SHP77 treated with DMSO at 0.1 percent for 48 hours (cell line): ENCODE data around the gene SV2B.
A peak's percentile ranks its signal among the peaks of the same experiment; 100 is the strongest.

Experiments used
- DNase-seq: peaks from one replicate; lab custom pipeline; 2025; lab: John Stamatoyannopoulos, UW

The SV2B gene

DNA sequence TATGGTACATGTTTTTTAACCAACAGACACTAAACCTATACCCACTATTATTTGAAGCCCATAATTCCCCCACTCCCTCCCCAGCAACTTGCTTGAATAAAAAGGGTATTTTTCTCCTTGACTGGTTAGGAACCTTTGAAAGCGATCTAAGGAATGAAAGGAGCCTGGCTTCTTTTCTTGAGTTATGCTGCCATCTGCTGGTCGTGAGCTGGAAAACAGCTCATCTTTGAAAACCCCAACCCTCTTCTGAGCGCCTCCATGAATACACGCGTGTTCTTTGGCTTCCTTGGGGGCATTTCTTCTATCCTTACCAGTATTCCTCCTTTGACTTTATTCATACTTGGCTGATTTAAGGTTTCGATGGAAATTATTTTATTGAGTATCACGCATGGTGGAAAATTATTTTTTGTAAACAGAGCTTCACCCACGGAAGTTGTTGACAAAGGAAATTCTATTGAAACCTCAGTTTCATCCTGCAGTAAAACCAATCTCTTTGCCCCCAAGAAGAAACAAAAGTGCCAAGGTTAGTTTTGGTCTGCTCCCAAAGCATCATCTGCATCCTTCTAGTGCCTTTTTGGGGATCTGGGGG lies 171.6 kb downstream of the SV2B start:
- peak; percentile 4 for DNase-seq

DNA sequence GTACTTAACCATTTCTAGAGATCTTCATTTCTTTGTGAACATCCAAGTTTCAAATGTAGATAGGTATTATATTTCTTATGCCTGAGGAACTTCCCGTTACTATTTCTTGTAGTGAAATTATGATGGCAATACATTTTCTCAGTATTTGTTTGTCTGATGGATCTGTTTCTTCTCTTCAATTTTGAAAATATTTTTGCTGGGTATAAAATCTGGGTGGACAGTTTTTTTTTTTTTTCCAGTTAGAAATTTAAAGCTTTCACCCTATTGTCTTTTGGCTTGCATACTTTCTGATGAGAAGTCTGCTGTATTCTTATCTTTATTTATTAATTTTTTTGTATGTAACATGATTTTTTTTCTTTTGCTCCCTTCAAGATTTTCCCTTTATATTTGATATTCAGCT lies 175.8 kb downstream of the SV2B start:
- DNase-seq, result no peak

DNA sequence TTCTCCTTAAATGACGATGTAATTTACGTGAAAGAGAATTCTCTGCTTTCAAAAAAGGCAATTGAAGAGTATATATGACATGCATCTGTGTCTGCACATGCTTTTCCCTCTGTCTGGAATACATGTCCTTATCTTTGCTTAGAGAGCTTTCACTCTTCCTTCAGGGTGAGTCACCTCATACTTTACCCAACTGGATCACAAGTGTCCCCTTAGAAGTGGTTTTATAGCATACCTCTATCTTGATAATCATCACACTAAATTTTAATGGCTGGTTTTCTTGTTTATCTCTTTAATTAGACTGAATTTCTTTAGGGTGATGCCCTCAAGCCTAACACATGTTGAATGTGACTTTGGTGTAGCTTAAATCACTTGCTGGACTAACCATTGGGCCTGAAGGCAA lies 178.9 kb downstream of the SV2B start:
- no peak for DNase-seq

DNA sequence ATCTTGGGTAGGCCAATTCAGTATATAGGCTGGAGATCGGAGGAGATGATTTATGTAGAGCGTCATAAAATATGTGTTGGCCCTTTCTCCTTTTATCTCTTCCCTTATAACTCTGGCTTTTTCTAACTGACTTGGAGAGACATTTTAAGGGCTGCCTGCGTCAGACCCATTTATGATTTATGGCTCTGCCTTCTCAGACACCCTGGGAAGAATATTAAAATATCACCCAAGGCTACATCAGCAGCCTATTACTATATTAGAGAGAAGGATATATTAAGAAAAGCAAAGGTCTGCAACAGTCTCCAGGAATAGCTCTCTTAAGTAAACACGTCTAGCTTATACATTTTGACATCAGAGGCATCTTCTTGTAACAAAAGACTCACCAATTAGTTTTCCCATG lies 179.4 kb downstream of the SV2B start:
- no peak for DNase-seq

DNA sequence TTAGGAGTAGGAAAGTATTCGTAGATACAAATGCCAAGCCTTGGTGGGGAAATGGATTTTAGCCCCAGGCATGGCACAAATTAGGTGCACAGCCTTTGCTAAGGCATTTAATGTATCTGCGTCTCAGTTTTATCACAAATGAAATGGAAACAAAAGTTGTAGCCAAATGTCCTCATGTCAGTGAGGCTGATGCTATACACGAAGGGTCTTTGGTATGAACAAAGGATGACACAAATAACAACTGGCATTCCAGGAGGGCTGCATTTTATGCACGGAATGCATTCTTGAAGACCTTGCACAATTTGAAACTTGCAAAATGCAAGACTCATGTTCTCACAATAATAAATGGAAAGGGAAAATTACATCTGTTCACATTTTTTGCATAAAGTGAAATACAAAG lies 181.9 kb downstream of the SV2B start:
- DNase-seq, result no peak

DNA sequence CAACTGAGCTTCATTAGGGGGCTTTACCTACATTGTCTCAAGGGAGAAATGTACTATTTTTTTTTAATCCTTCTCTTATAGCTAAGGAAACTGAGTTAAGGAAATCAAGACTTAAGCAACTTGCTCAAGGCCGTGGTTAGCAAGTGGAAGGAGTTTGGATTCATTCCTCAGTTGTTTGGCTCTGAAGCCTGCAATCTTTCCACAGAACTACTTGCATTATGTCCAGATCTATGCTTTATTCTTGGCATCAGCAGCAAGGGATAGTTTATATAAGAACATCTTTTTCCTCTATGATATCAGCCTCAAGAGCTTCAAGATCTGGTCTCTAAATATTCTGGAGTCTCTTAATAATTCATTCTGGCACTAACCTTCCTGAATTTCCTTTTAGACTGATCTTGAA lies 182.4 kb downstream of the SV2B start:
- no peak for DNase-seq

DNA sequence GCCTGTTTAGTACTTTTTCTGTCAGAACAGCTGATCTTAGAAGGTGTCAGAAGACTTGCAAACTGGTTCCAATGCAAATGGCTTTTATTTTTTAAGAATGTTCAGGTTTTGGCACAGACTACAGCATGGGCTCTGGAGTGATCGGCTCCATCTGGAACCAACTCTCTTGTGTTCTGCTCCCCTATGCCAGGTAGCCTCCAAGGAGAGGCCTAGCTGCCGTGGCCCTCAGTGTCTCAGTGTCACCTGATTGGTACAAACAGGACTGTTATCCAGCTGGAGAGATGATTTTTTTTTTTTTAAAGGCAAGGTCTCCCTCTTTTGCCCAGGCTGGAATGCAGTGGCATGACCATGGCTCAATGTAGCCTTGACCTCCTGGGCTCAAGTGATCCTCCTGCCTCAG lies 183.1 kb downstream of the SV2B start:
- no peak for DNase-seq

DNA sequence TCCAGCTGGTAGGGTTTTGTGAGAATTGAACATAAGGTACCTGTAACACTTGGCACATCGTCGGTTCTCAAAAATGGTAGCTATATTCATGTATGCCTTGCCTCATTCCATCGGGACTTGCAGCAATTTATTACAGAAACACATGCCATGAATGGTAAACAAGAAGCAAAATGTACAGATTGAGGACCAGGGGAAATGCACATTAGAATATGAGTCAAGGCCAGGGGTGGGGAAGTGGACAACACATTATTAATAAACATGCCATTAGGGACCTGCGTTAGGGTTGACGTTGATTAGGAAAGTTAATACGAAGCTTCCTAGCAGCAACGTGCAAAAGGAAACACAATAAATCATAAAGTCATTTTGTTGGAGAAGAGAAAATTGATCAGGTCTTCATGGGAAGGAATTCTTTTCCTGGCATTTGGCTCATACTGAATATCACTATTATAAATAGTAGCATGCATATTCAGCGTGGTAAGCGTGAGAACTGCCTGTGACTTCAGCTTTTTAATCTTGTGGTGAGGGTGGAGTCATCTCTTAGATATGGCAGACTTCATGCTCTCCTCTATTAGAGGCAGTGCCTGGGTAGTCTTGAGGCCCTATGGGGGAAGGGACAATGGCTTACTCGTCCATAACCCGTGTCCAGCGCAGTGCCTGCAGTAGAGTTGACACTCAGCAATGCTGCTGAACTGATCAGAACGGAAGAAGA lies 184.9 kb downstream of the SV2B start:
- DNase-seq, result no peak

DNA sequence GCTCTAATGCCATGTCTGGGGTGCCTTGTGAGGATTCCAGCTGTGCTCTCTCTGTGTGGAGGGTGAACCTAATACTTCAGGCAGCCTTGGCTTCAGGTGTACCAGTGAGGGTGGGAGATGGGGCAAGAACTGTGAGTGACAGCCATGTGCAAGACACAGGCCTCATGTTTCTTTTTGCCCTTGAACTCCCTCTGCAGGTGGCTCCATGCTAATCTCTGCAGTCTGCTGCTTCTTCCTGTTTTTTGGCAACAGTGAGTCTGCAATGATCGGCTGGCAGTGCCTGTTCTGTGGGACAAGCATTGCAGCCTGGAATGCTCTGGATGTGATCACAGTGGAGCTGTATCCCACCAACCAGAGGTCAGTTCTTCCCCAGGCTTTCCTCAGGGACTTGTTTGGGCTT lies 189.3 kb downstream of the SV2B start:
- no peak for DNase-seq

DNA sequence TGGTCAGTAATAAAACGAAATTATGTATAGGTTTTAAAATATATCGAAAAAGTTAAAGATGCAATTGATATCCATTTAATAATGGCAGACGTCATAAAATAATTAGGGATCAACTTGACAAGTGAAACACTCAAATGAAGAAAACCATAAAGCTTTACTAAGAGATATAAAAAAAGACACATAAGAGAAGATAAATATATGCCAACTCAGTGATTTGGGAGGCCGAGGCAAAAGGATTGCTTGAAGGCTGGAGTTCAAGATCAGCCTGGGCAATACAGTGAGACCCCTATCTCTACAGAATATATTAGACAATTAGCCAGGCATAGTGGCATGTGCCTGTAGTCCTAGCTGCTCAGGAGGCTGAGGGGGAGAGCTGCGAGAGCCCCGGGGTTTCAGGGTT lies 190.5 kb downstream of the SV2B start:
- DNase-seq, result no peak

DNA sequence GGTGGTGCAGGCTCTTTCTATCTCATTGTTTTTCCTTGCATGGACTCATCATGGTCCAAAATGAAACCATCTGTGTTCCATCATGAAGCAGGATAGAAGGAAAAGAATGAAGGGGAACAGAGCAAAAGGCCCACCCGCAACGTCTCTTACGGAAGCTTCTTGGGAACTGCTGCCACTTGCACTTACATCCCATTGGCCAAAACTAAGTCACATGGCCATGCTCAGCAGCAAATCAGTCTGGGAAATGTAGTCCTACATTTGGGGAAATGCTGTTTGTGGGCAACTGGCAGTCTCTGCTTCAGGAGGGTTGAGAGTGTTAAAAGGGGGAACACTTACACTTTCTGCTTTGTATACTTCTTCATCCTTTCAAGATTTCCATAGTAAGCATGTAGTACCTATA lies 191.6 kb downstream of the SV2B start:
- DNase-seq, result no peak

DNA sequence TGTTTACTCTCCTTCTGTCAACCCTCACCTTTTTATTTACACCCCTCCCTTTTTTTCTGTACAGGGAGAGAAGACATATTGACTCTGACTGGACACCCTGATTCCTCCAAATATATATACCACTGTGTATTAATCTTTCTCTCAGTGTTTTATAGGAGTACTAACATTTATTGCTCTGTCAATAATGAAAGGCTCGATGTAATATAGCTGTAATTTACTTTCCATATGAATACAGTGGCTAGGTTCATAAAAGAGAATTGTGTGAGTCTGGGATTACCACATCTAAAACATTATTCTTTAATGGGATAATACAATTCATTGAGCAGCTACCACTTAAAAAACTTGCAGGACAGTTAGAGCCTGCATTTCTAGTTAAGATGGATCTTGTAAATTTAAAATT lies 194.3 kb downstream of the SV2B start:
- DNase-seq, result no peak

DNA sequence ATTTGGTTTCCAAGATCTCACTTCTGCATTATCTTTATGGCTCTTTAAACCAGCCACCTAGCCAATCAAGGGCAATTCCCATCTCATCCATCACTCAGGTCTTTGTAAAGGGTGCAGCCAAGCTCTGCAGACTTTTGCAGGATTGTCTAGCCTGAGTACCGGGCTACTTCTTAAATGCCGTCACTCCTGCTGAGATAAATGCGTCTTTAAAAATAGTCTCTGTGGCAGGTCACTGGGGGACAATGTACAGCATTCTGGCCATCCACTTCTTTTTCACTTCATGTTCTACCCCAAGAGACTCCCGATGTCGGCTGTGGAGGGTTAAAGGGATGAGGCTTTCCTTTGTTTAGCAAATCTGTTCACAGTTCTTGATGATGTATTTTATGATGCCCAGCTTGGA lies 194.7 kb downstream of the SV2B start:
- DNase-seq, result no peak

DNA sequence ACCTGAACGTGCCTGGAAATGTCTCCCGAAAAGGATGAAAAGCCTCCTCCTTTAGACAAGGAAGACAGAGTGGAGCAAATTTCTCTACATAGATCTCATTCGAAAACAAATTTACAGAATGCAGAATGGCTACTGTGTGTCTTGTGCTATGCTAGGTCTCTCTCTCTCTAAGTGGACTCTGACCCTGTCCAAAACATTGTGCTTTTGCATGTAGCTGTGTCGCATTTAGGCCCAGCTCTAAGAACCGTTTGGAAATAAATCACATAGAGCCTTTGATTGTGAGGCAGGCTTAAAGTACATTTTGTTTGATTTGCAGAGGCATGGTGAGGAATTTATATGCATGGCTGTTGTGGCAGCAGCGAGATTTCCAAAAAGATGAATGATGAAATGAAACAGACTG lies 198.0 kb downstream of the SV2B start:
- DNase-seq, result no peak

DNA sequence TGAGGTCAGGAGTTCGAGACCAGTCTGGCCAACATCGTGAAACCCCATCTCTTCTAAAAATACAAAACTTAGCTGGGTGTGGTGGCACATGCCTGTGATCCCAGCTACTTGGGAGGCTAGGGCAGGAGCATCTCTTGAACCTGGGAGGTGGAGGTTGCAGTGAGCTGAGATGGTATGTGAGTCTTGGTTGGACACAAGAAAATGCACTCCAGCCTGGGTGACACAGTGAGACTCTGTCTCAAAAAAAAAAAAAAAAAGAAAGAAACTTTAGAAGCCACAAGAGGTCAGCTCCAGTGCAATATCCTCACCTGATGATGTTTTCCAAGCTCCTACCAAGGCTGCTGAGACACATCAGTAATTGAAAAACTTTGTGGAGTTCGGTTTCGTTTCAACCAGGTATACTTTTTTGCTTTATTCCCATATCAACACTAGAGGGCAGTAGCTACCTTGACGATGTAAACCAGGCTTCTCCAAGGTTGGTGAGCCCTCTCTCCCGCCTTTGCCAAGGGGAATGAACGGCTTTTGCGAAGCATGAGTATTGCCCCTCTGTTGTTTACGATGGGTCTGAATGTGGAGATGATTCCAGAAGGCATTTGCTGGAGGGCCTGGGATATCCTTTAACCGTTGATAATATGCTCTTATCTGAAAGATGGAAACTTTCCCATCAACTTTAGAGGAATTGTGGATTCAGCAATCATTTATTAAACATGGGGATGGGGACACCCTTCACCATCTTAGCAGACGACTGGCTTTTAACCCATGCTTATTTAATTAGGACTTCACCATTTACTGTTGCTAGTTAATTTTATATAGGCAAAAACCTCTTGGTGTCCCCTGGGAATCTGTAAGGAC lies 202.8 kb downstream of the SV2B start:
- DNase-seq, result peak; percentile 29

DNA sequence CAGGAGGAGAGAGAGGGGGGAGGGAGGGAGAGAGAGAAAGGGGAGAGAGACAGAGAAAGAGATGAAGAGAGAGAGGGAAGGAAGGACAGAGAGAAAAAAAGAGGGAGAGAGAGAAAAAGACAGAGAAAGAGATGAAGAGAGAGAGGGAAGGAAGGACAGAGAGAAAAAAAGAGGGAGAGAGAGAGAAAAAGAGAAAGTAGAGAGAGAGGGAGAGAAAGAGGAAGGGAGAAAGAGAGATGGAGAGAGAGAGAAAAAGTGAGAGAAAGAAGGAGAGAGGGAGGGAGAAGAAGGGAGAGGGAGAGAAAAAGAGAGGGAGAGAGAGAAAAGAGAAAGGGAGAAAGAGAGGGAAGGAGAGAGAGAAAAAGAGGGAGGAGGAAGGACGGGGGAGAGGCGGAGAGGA lies 204.2 kb downstream of the SV2B start:
- no peak for DNase-seq

DNA sequence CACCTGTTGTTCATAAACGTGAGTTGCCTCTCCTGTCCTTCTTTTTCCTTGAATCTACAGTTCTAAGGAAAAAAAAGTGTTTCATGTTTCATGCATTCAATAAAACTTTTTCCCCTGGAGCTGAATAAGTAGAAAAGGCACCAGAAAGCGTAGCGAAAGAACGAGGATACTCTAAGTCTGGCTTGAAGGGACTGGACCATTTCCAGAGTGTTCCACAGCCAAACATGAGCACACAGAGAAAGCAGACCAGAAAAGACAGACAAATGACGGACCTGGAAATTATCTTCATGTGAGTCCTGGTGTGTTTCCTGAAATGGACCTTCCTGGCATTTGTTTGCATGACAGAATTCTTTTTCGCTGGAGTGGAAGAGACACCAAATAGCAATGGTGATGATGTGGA lies 204.7 kb downstream of the SV2B start:
- no peak for DNase-seq

DNA sequence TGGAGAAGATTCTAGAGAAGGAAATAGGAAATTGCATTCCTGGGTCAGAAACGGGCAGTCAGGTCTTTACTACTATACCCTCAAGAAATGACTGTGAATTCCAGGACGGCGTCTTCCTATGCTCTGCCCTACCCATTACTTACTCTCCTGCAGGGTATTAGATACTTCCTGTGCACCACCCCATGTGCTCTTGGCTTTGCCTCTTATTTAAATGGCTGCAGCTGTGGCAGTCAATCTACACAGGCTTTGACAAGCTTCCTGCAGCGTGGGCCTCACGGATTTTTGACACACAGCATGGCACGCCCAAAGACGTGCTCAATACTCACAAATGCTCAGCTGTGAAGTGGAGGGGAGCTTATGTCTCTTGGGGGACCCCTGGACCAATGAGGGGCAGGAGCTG lies 206.1 kb downstream of the SV2B start:
- DNase-seq, result no peak

DNA sequence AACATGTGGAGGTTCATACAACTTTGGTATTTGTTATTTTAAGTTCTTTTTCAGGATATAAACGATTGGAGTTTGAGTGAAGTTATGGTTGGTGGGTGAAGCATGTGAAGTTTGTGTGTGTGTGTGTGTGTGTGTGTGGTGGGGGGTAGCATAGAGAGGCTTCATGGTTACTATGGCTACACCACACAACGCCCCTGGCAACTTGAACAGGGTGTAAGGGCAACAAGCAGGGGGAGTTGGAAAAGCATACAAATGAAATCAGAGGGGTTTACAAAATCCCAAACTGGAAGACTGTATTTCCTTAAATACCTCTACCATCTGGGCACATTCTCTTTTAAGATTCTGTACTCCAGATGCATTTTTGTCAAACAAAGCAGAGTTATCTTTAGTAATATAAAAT lies 207.5 kb downstream of the SV2B start:
- no peak for DNase-seq

DNA sequence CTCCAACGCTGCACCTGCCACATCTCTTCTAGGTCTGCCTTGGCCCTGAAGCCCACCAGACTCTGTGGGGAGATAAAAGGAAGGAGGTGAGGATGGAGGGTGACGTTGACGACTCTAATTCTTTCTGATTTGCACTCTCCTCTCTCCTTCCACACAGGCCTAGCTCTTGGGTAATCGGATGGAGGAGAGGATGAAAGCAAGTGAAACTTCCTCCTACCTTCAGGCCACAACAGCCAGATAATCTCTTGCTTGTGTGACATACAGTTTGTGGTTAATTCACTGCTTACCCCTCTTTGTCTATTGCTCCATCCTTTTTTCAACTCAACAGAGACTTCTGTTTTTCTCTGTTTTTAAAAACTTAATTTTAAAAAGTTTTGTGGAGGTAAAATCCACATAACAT lies 208.1 kb downstream of the SV2B start:
- no peak for DNase-seq

DNA sequence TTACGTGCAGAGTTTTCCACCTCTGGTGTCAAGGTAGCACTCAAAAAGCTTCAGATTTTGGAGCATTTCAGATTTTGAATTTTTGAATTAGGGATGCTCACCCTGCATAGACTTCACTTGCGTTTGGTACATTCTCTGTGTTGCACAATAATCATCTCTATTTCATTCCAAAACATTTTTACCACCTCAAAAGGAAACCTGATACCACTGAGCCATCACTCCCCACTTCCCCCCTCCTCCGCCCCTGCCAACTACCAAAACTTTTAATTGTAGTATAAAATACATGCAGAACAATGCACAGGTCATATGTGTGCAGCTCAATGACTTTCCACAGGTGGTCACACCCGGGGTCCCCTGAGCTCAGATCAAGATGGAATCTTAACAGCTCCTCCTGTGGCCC lies 208.8 kb downstream of the SV2B start:
- no peak for DNase-seq

DNA sequence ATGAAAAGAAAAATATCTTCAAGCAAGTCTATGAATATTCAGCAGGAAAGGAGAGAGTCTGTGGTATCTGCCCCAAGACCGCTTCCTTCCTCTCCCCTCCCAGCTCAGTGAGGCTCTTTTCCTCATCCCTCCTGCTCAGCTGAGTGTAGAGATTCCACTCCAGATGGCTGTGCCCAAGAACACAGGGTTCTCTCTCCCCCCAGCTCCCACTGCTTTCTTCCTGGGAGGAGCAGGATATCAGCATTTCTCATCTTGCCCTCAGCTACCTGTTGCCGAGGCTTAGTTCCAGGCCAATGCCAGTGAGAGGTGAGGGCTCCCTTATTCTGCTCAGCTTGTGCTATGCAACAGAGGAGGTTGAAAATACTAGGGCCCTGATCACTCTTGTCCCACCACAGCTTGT lies 211.9 kb downstream of the SV2B start:
- DNase-seq, result no peak

DNA sequence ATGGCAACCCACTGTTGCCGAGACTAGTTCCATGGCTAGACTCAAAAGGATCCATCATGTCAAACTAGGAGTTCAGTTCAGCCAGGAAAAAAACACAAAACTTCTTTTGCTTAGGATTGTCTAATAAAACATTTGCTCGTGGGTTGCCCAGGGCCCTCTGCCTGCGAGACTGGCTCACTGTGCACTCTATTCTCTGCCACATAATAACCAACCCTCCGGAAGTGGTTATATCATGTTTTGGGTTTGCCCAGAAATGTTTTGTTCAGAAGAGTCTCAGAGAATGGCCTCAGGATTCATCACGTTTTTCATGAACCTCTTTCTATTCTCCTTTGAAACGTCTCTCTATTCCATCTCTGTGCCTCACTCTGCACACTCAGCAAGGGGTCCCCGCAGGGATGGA lies 216.1 kb downstream of the SV2B start:
- no peak for DNase-seq
